ENCODE measurements around the gene ATF2. TPM values are rescaled to one million over a fixed set of nuclear protein-coding genes. Genes with fewer than 3 reads are reported as not detected.

ATF2 gene
- total and polyA plus RNA-seq, 9 of the 15 experiments (the other 6 are each of a cell fraction or from before 2014, with no cell fraction given): 24.2 to 111 (median 45.9) TPM

DNA sequence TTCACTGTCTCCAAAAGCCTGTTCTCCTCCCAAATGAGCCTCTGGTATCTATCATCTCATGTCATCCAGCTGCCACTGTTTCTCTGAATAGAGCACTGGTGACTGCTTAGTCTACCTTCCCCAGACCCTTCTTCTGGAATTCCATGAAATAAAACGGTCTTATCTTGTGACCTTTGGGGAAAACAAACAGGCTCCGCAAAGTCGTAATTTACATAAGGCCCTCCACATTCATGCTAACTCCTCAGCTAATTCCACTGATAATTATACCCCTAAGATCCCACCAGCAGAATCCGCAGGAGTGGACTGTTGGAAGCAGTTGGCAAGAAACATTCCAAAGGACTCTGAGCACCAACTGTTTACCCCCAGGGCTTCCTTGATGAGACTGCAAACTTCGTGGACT is 129.0 kb downstream of the ATF2 start:
- Histone ChIP-seq H4K20me1 (replicated peaks; ENCODE audit: control insufficient read depth, insufficient read depth, low read length) (no peaks in the 10 kb centered on the region), H3K4me2 (ENCODE audit: insufficient read depth, low read length) (no peak overlapping the region), H3K36me3 (ENCODE audit: control insufficient read depth, insufficient read depth, low read length) (no peaks in the 10 kb centered on the region), H3K4me1 (replicated peaks in 1 of 2; ENCODE audit: control insufficient read depth in 2 of 2, insufficient read depth in 2 of 2, low read length in 2 of 2) (no peaks in the 10 kb centered on the region; a peak in 1 of 5 replicates), H2AFZ (ENCODE audit: low read depth, low read length) (no peak overlapping the region), H3K27ac (ENCODE audit: extremely low read depth, low read depth, low read length) (no peak overlapping the region), H3K9ac (ENCODE audit: insufficient read depth in 1 of 2, low read depth in 2 of 2, low read length in 2 of 2) (no peak overlapping the region), H3K9me1 (ENCODE audit: control insufficient read depth, insufficient read depth, low read length) (no peaks in the 10 kb centered on the region), H3K9me3 (replicated peaks; ENCODE audit: control insufficient read depth, insufficient read depth, low read depth, low read length) (no peaks in the 10 kb centered on the region), H3K4me3 (no peak overlapping the region), H3K27me3 (ENCODE audit: control insufficient read depth in 2 of 2, insufficient read depth in 2 of 2, low read length in 2 of 2) (no peaks in the 10 kb centered on the region; a peak in 1 of 5 replicates), H3K79me2 (ENCODE audit: control insufficient read depth, insufficient read depth, low read length) (no peaks in the 10 kb centered on the region)
- intact Hi-C loops (cut with micrococcal nuclease): loop anchor here (10.0 kb wide), 1 partner anchor 646 kb away; no protein-coding TSS in a partner anchor
- FAIRE-seq (no peak), ATAC-seq (no peak), DNase-seq (ENCODE audit: extremely low read depth in 1 of 4, low spot score in 3 of 4) (no peak)
- WGBS (ENCODE audit: insufficient coverage, low coverage, missing lambda C conversion rate): 45% methylated on average over 5 of the region's 5 CpGs
- CTCF ChIA-PET (ENCODE audit: low intra/inter-chr PET ratio): no interaction called here
- in situ Hi-C loops (cut with MboI): loop anchor here (25.0 kb wide), 1 partner anchor 1048 kb away; the partner anchor contains the start of genes EVX2, HOXD12 and HOXD13
- POLR2A ChIA-PET: interaction anchor here (0.6 to 1.0 kb wide), 2 partner anchors 10 to 800 kb away, joined by 3 to 4 read pairs; no protein-coding TSS in a partner anchor
- BruUV-seq (replicated peaks): no TSS peak
- TF ChIP-seq, protein P1, sequence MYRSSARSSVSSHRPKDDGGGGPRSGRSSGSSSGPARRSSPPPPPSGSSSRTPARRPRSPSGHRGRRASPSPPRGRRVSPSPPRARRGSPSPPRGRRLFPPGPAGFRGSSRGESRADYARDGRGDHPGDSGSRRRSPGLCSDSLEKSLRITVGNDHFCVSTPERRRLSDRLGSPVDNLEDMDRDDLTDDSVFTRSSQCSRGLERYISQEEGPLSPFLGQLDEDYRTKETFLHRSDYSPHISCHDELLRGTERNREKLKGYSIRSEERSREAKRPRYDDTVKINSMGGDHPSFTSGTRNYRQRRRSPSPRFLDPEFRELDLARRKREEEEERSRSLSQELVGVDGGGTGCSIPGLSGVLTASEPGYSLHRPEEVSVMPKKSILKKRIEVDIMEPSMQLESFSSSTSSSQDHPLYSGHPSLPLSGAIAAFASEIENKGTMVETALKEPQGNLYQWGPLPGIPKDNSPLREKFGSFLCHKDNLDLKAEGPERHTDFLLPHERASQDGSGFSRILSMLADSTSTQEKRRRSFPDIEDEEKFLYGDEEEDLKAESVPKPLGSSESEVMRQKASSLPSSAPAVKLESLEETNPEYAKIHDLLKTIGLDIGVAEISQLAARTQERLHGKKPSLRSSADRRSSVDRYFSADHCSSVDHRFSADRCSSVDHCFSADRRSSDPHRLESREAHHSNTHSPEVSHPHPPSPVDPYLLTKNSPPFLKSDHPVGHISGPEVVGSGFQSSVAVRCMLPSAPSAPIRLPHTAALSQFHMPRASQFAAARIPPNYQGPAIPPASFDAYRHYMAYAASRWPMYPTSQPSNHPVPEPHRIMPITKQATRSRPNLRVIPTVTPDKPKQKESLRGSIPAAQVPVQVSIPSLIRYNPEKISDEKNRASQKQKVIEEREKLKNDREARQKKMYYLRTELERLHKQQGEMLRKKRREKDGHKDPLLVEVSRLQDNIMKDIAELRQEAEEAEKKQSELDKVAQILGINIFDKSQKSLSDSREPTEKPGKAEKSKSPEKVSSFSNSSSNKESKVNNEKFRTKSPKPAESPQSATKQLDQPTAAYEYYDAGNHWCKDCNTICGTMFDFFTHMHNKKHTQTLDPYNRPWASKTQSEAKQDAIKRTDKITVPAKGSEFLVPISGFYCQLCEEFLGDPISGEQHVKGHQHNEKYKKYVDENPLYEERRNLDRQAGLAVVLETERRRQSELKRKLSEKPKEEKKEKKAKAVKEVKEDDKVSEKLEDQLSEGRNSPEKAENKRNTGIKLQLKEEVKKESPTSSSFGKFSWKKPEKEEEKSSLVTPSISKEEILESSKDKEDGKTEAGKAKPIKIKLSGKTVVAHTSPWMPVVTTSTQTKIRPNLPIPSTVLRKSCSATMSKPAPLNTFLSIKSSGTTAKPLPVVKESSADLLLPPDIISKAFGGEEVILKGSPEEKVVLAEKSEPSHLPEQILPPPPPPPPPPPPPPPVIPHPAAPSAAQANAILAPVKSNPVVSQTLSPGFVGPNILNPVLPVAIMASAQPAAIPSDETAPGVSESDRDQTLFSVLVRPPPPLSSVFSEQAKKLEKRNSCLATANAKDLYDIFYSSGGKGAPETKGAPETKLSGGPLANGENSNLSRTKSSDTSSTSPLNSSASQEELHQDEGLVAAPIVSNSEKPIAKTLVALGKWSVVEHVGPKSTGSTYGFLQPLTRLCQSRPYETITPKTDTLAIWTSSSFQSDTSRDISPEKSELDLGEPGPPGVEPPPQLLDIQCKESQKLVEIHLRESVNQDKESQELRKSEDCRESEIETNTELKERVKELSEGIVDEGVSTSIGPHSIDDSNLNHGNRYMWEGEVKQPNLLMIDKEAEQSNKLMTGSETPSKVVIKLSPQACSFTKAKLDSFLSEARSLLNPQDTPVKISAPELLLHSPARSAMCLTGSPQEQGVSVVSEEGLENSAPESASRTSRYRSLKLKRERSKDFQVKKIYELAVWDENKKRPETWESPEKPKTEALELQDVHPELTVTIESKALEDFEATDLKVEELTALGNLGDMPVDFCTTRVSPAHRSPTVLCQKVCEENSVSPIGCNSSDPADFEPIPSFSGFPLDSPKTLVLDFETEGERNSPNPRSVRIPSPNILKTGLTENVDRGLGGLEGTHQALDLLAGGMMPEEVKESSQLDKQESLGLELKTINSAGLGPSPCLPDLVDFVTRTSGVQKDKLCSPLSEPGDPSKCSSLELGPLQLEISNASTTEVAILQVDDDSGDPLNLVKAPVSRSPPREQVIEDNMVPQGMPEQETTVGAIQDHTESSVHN (IDR thresholded peaks at IDR 0.05; ENCODE audit: borderline replicate concordance in 1 of 2, low read depth in 1 of 2): no peak
- TF ChIP-seq, protein P2, sequence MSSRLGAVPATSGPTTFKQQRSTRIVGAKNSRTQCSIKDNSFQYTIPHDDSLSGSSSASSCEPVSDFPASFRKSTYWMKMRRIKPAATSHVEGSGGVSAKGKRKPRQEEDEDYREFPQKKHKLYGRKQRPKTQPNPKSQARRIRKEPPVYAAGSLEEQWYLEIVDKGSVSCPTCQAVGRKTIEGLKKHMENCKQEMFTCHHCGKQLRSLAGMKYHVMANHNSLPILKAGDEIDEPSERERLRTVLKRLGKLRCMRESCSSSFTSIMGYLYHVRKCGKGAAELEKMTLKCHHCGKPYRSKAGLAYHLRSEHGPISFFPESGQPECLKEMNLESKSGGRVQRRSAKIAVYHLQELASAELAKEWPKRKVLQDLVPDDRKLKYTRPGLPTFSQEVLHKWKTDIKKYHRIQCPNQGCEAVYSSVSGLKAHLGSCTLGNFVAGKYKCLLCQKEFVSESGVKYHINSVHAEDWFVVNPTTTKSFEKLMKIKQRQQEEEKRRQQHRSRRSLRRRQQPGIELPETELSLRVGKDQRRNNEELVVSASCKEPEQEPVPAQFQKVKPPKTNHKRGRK (tag; IDR thresholded peaks at IDR 0.05): no peak
- TF ChIP-seq HDGF (IDR thresholded peaks at IDR 0.05) (no peak), NCOA1 (IDR thresholded peaks at IDR 0.05; ENCODE audit: low read depth) (no peak), HLTF (IDR thresholded peaks at IDR 0.05) (no peak), TRIM28 (IDR thresholded peaks at IDR 0.05) (no peak), NFIX (CRISPR knock-in tag; IDR thresholded peaks at IDR 0.05; ENCODE audit: low read depth) (no peak), ESRRA (IDR thresholded peaks at IDR 0.05; ENCODE audit: borderline replicate concordance, low read depth) (no peak)
- TF ChIP-seq, protein P3, sequence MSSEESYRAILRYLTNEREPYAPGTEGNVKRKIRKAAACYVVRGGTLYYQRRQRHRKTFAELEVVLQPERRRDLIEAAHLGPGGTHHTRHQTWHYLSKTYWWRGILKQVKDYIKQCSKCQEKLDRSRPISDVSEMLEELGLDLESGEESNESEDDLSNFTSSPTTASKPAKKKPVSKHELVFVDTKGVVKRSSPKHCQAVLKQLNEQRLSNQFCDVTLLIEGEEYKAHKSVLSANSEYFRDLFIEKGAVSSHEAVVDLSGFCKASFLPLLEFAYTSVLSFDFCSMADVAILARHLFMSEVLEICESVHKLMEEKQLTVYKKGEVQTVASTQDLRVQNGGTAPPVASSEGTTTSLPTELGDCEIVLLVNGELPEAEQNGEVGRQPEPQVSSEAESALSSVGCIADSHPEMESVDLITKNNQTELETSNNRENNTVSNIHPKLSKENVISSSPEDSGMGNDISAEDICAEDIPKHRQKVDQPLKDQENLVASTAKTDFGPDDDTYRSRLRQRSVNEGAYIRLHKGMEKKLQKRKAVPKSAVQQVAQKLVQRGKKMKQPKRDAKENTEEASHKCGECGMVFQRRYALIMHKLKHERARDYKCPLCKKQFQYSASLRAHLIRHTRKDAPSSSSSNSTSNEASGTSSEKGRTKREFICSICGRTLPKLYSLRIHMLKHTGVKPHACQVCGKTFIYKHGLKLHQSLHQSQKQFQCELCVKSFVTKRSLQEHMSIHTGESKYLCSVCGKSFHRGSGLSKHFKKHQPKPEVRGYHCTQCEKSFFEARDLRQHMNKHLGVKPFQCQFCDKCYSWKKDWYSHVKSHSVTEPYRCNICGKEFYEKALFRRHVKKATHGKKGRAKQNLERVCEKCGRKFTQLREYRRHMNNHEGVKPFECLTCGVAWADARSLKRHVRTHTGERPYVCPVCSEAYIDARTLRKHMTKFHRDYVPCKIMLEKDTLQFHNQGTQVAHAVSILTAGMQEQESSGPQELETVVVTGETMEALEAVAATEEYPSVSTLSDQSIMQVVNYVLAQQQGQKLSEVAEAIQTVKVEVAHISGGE (CRISPR knock-in tag; IDR thresholded peaks at IDR 0.05): no peak
